K562 (cell line): Measurements from ENCODE around the gene RAB38. TPM values are rescaled to one million over a fixed set of nuclear protein-coding genes. Genes with fewer than 3 reads are reported as not detected.

Experiments
- ATAC-seq: fragments of 200-7000 bp; cut with Tn5 transposase; 3 replicates; pipeline ENCODE4 v1.9.1; 2020; ENCODE audit warnings: moderate library complexity
- BruUV-seq: library from RNA; stranded (reverse); fragments of 400-500 nt; replicated peaks from 2 replicates; lab custom pipeline; 2021; lab: Mats Ljungman, UMichigan
- CTCF ChIA-PET: fragments of 300-600 bp; formaldehyde crosslinking; extraction: SDS; loops from one replicate; lab custom pipeline; 2021; ENCODE audit warnings: low intra/inter-chr PET ratio; lab: Yijun Ruan, JAX
- POLR2A ChIA-PET: fragments of 300-600, 350-650 bp; sonication (Branson Sonifier 250); formaldehyde crosslinking; extraction: SDS; loops from one replicate; lab custom pipeline; 2021; ENCODE audit warnings: antibody characterized with exemption, inconsistent platforms; lab: Yijun Ruan, JAX
- DNase-seq, 4 experiments: peaks; one replicate each; pipeline versions ENCODE4 v3.0.0 to v3.0.0-alpha.2; 2011 to 2018; ENCODE audit warnings: low spot score in 3 of 4, mixed read lengths in 3 of 4; ENCODE audit errors: extremely low read depth in 1 of 4
- FAIRE-seq: peaks from 2 replicates; lab custom pipeline; 2011; peaks lifted over from hg19 to GRCh38; lab: Jason Lieb, UNC
- H2AFZ ChIP-seq: 2 replicates; pipeline ENCODE4 v1.6.0; 2011; ENCODE audit warnings: low read depth, low read length, control low read depth, inconsistent platforms
- H3K27ac ChIP-seq: fragments of 200-600 bp; 3 replicates; pipeline ENCODE4 v1.8.0; 2011; ENCODE audit warnings: low read depth, mild to moderate bottlenecking, control low read depth, inconsistent platforms, low read length, moderate library complexity, mixed read lengths; ENCODE audit errors: extremely low read depth
- H3K27me3 ChIP-seq, 2 experiments: fragments of 300-600 bp in 1 of 2; 2 replicates in 1 of 2; 3 replicates in 1 of 2; pipeline versions ENCODE4 v1.6.0 to v1.8.0; 2011; ENCODE audit warnings: inconsistent platforms in 2 of 2, low read length in 2 of 2, mild to moderate bottlenecking in 1 of 2, mixed read lengths in 1 of 2, moderate library complexity in 1 of 2; ENCODE audit not compliant: control insufficient read depth in 2 of 2, insufficient read depth in 2 of 2
- H3K36me3 ChIP-seq: fragments of 300-600 bp; 3 replicates; pipeline ENCODE4 v1.8.0; 2011; ENCODE audit warnings: mild to moderate bottlenecking, low read length, inconsistent platforms; ENCODE audit not compliant: control insufficient read depth, insufficient read depth
- H3K4me1 ChIP-seq, 2 experiments: fragments of 200-600 bp in 1 of 2; replicated peaks in 1 of 2; 2 replicates in 1 of 2; 3 replicates in 1 of 2; pipeline versions ENCODE4 v1.5.1 to v1.8.0; 2011; ENCODE audit warnings: inconsistent platforms in 2 of 2, low read length in 2 of 2, mild to moderate bottlenecking in 1 of 2, mixed read lengths in 1 of 2, moderate library complexity in 1 of 2; ENCODE audit not compliant: control insufficient read depth in 2 of 2, insufficient read depth in 2 of 2
- H3K4me2 ChIP-seq: 2 replicates; pipeline ENCODE4 v1.6.1; 2011; ENCODE audit warnings: low read length, control low read depth, inconsistent platforms, mixed read lengths; ENCODE audit not compliant: insufficient read depth
- H3K4me3 ChIP-seq: fragments of 200-600 bp; sonication (generic), shearing (Covaris generic); 2 replicates; pipeline ENCODE4 v1.5.1; 2016; ENCODE audit warnings: control low read depth, inconsistent platforms
- H3K79me2 ChIP-seq: fragments of 200-600 bp; 3 replicates; pipeline ENCODE4 v1.8.0; 2011; ENCODE audit warnings: low read length, inconsistent platforms; ENCODE audit not compliant: control insufficient read depth, insufficient read depth
- H3K9ac ChIP-seq, 2 experiments: 2 replicates each; pipeline versions ENCODE4 v1.6.0 to v1.6.1; 2011; ENCODE audit warnings: low read depth in 2 of 2, low read length in 2 of 2, control low read depth in 1 of 2, inconsistent platforms in 1 of 2, mild to moderate bottlenecking in 1 of 2, mixed read lengths in 1 of 2; ENCODE audit not compliant: insufficient read depth in 1 of 2
- H3K9me1 ChIP-seq: one replicate; pipeline ENCODE4 v1.6.0; 2011; ENCODE audit warnings: inconsistent platforms, mild to moderate bottlenecking, low read length, moderate library complexity; ENCODE audit not compliant: control insufficient read depth, insufficient read depth
- H3K9me3 ChIP-seq: replicated peaks from 2 replicates; pipeline ENCODE4 v1.5.1; 2011; ENCODE audit warnings: low read depth, low read length, inconsistent platforms; ENCODE audit not compliant: control insufficient read depth, insufficient read depth
- H4K20me1 ChIP-seq: replicated peaks from 2 replicates; pipeline ENCODE4 v1.6.1; 2011; ENCODE audit warnings: low read length, inconsistent platforms, mixed read lengths; ENCODE audit not compliant: control insufficient read depth, insufficient read depth
- E2F6 ChIP-seq, 2 experiments: IDR thresholded peaks; 2 replicates each; pipeline ENCODE4 v1.6.1; 2011; ENCODE audit warnings: borderline replicate concordance in 1 of 2, control low read depth in 1 of 2, low read depth in 1 of 2, low read length in 1 of 2, mild to moderate bottlenecking in 1 of 2, mixed read lengths in 1 of 2, moderate library complexity in 1 of 2; ENCODE audit not compliant: insufficient read depth in 1 of 2, insufficient read length in 1 of 2, poor library complexity in 1 of 2, severe bottlenecking in 1 of 2; ENCODE audit errors: extremely low read depth in 1 of 2
- FOXA1 ChIP-seq: fragments of 450-650 bp; IDR thresholded peaks from 2 replicates; pipeline ENCODE4 v1.6.1; 2016; ENCODE audit warnings: mild to moderate bottlenecking, borderline replicate concordance
- KLF16 ChIP-seq: IDR thresholded peaks from 2 replicates; pipeline ENCODE4 v1.6.1; 2016; ENCODE audit warnings: antibody characterized with exemption
- NRF1 ChIP-seq, 2 experiments: fragments of 450-650 bp; IDR thresholded peaks in 1 of 2; conservative IDR thresholded peaks in 1 of 2; 2 replicates each; pipeline ENCODE4 v1.6.1; 2014; ENCODE audit warnings: mild to moderate bottlenecking in 2 of 2
- PHTF2 ChIP-seq: fragments of 250-450 bp; sonication (Bioruptor Pico); IDR thresholded peaks from 2 replicates; pipeline ENCODE4 v1.5.0; 2021; ENCODE audit warnings: mild to moderate bottlenecking
- WGBS: fragments of 100-300 bp; shearing (Covaris generic); methylation state at CpG from one replicate; pipeline ENCODE4 v1.1.6; 2016; ENCODE audit warnings: low coverage, mixed read lengths; ENCODE audit not compliant: insufficient coverage; ENCODE audit errors: missing lambda C conversion rate; 5-methylcytosine and 5-hydroxymethylcytosine counted together
- in situ Hi-C: fragments of 300-500 bp; cut with MboI; formaldehyde crosslinking; loops from 4 replicates; pipeline ENCODE4 v1.15.0; 2018; ENCODE audit warnings: inconsistent platforms, mixed read lengths
- intact Hi-C: fragments of 100-400 bp; cut with micrococcal nuclease; formaldehyde crosslinking; loops from 2 replicates; pipeline ENCODE4 v1.14.2; 2022
- polyA plus RNA-seq, 8 experiments: library from polyadenylated mRNA; depleted of rRNA in 4 of 8; stranded (reverse) in 5 of 8; unstranded in 3 of 8; fragments of >200 nt; fragmentation: Nextera tagmentation in 2 of 8; fragmentation: Illumina TruSeq in 1 of 8; extraction: Ambion mirVana in 2 of 8; extraction: Trizol in 1 of 8; gene quantifications; 2 replicates each; pipeline versions ENCODE4 v1.2.1 to v1.2.3, GENCODE V29; 2011 to 2014; ENCODE audit warnings: inconsistent platforms in 1 of 8, missing spikeins in 1 of 8
- total RNA-seq, 7 experiments: library from RNA; depleted of rRNA in 6 of 7; stranded (reverse); fragments of >200 nt in 6 of 7; fragmentation: Illumina TruSeq in 2 of 7; extraction: Trizol in 2 of 7; gene quantifications; 2 replicates each; pipeline versions ENCODE4 v1.2.1 to v1.2.3, GENCODE V29; 2011 to 2021; ENCODE audit warnings: low replicate concordance in 1 of 7

The RAB38 gene
- total and polyA plus RNA-seq, 9 of the 15 experiments (the other 6 are each of a cell fraction or from before 2014, with no cell fraction given), result 0.59 to 2.9 (median 2.2) TPM

- H3K4me2 ChIP-seq, result no peak overlapping the region
- intact Hi-C loops (no loop called here), in situ Hi-C loops (no loop called here)
- FAIRE-seq (peak; percentile 29), DNase-seq (no peak), ATAC-seq (no peak)
- H3K27me3 ChIP-seq, result no peaks in the 10 kb centered on the region
- POLR2A ChIA-PET, result no interaction called here
- CTCF ChIA-PET, result no interaction called here
- 0% methylated on average over 4 of the region's 4 CpGs for WGBS
- no peak for TF ChIP-seq NRF1 (conservative IDR thresholded peaks at IDR 0.05 in 1 of 2, IDR thresholded peaks at IDR 0.05 in 1 of 2)
- TF ChIP-seq PHTF2, result no peak
- no TSS peak for BruUV-seq
- no peak overlapping the region for H3K27ac ChIP-seq
- no peaks in the 10 kb centered on the region; a peak in 1 of 5 replicates for H3K4me1 ChIP-seq
- no peak overlapping the region for H2AFZ ChIP-seq
- no peaks in the 10 kb centered on the region for H3K36me3 ChIP-seq
- no peak overlapping the region for H3K9ac ChIP-seq
- no peaks in the 10 kb centered on the region for H3K79me2 ChIP-seq
- no peaks in the 10 kb centered on the region for H4K20me1 ChIP-seq
- no peaks in the 10 kb centered on the region for H3K9me3 ChIP-seq
- no peak overlapping the region for H3K4me3 ChIP-seq
- H3K9me1 ChIP-seq, result no peaks in the 10 kb centered on the region
Measured at GRCh38 chr11:88122956-88123355, 52.3 kb downstream of the RAB38 start.

- 5% methylated on average over 2 of the region's 2 CpGs for WGBS
- no peak overlapping the region for H2AFZ ChIP-seq
- no peak overlapping the region for H3K4me3 ChIP-seq
- BruUV-seq, result no TSS peak
- no peak overlapping the region for H3K9ac ChIP-seq
- DNase-seq (no peak), ATAC-seq (no peak), FAIRE-seq (no peak)
- H3K36me3 ChIP-seq, result no peaks in the 10 kb centered on the region
- TF ChIP-seq KLF16, result no peak
- TF ChIP-seq E2F6 (IDR thresholded peaks at IDR 0.05; ENCODE audit: borderline replicate concordance in 1 of 2, extremely low read depth in 1 of 2, insufficient read depth in 1 of 2, insufficient read length in 1 of 2, low read depth in 1 of 2, low read length in 1 of 2, poor library complexity in 1 of 2, severe bottlenecking in 1 of 2), result no peak
- no peak for TF ChIP-seq FOXA1
- intact Hi-C loops, result no loop called here
- H3K4me1 ChIP-seq, result no peaks in the 10 kb centered on the region; a peak in 1 of 5 replicates
- no peak overlapping the region for H3K27ac ChIP-seq
- no peaks in the 10 kb centered on the region for H3K9me3 ChIP-seq
- H3K79me2 ChIP-seq, result no peaks in the 10 kb centered on the region
- ChIA-PET CTCF (no interaction called here), POLR2A (no interaction called here)
- in situ Hi-C loops, result no loop called here
- H3K9me1 ChIP-seq, result no peaks in the 10 kb centered on the region
- H3K4me2 ChIP-seq, result no peak overlapping the region
- H4K20me1 ChIP-seq, result no peaks in the 10 kb centered on the region
- H3K27me3 ChIP-seq, result no peaks in the 10 kb centered on the region
Measured at GRCh38 chr11:88119561-88119960, 55.7 kb downstream of the RAB38 start.
